Measurements from ENCODE around the gene GPX4. TPM values are rescaled to one million over a fixed set of nuclear protein-coding genes. Genes with fewer than 3 reads are reported as not detected.

GPX4 gene
- total and polyA plus RNA-seq, 2 donors (not counting 1 experiment from before 2014, with no cell fraction given): 213 to 317 TPM

DNA sequence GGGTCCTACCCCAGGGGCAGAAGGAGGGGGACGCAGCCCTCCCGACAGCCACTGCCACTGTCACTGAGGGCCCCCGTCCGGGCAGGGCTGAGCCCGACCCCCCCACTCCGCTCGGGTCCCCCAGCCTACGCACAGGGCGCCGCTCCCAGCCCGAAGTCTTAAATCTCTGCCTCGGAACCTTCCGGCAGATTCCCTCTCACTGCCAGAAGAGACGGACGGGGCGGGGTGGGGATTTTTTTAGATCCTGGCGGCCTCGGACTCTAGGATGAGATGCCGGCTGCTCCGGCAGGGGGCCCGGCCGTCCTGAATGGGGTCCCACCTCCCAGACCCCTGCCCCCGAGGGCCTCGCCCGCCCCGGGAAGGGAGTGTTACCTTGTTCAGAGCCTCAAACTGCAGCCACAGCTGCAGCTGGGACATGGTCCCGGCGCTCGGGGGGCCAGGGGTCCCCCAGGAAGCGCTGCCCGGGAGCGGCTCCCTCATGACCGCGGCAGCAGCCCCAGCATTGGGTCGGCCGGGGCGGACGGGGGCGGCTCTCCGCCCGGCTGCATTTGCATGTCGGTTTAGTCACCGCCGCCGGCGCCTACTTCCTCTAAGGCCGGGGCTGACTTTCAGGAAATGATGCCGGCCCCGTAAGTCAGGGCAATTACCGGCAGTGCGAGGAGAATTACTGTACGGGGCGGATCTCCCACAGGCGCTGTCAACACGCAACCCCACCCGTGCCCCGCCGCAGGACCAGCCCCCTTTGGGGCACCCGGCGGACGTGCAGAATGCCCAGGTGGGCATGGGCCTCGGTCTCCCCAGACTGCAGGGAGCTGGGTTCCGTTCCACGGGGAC is 28.1 kb downstream of the GPX4 start:
- no peaks in the 10 kb centered on the region for H3K27me3 Mint-ChIP-seq
- no peaks in the 10 kb centered on the region for H3K9me3 Mint-ChIP-seq (ENCODE audit: insufficient read depth)
- peak overlapping the region; percentile 90 for H3K4me3 Mint-ChIP-seq
- peaks cover 42 to 58% of the 10 kb centered on the region in 2 donors for H3K4me1 ChIP-seq (ENCODE audit: control insufficient read depth in 2 of 2, insufficient read depth in 2 of 2, low read length in 2 of 2)
- intact Hi-C loops (cut with micrococcal nuclease): loop anchor here (1.0 to 5.0 kb wide), 4 partner anchors 19 to 109 kb away; partner anchors contain the start of genes ATP5F1D and SBNO2
- ChIA-PET CTCF (interaction anchor here (0.8 to 1.9 kb wide), 4 partner anchors 18 to 113 kb away, joined by 3 to 15 read pairs (median 5); no protein-coding TSS in a partner anchor), POLR2A (interaction anchor here (0.6 to 1.9 kb wide), 4 partner anchors 42 to 874 kb away, joined by 3 to 6 read pairs (median 4); partner anchors contain the start of genes CIRBP and SBNO2)
- peak overlapping the region; percentile 79 for H2AFZ ChIP-seq (ENCODE audit: insufficient read depth, low read depth, low read length, poor library complexity, severe bottlenecking)
- ATAC-seq (ENCODE audit: low read depth): peak; percentile 73
- H3K9me3 ChIP-seq (ENCODE audit: control extremely low read depth in 1 of 3, control insufficient read depth in 2 of 3, insufficient read depth in 1 of 3, low read length in 2 of 3): peaks cover 0 to 5% (median 0%) of the 10 kb centered on the region in 3 donors
- peaks cover 0 to 10% of the 10 kb centered on the region in 2 experiments for H3K36me3 ChIP-seq (replicated peaks in 1 of 2; ENCODE audit: control extremely low read depth in 1 of 2, control insufficient read depth in 1 of 2, extremely low read depth in 1 of 2, insufficient read depth in 2 of 2, low read length in 1 of 2)
- H3K79me2 ChIP-seq (ENCODE audit: control insufficient read depth, insufficient read depth, low read length): peaks cover 83% of the 10 kb centered on the region
- TF ChIP-seq, protein P1, sequence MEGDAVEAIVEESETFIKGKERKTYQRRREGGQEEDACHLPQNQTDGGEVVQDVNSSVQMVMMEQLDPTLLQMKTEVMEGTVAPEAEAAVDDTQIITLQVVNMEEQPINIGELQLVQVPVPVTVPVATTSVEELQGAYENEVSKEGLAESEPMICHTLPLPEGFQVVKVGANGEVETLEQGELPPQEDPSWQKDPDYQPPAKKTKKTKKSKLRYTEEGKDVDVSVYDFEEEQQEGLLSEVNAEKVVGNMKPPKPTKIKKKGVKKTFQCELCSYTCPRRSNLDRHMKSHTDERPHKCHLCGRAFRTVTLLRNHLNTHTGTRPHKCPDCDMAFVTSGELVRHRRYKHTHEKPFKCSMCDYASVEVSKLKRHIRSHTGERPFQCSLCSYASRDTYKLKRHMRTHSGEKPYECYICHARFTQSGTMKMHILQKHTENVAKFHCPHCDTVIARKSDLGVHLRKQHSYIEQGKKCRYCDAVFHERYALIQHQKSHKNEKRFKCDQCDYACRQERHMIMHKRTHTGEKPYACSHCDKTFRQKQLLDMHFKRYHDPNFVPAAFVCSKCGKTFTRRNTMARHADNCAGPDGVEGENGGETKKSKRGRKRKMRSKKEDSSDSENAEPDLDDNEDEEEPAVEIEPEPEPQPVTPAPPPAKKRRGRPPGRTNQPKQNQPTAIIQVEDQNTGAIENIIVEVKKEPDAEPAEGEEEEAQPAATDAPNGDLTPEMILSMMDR (IDR thresholded peaks at IDR 0.05): no peak
- TF ChIP-seq EZH2 (IDR thresholded peaks at IDR 0.05; ENCODE audit: borderline replicate concordance, insufficient read depth, low read depth, low read length, poor library complexity, severe bottlenecking): no peak
- peak overlapping the region; percentile 93 for H3K27ac Mint-ChIP-seq
- peaks cover 58% of the 10 kb centered on the region for H4K20me1 ChIP-seq (ENCODE audit: control insufficient read depth, insufficient read depth, low read length, poor library complexity, severe bottlenecking)
- DNase-seq: peak; percentile 91
- under 1% methylated on average over 60 of the region's 64 CpGs for WGBS (ENCODE audit: insufficient coverage)
- H3K4me1 Mint-ChIP-seq: peaks cover 38% of the 10 kb centered on the region
- peak overlapping the region; percentile 95 for H3K4me2 ChIP-seq (replicated peaks; ENCODE audit: low read depth, low read length, poor library complexity, severe bottlenecking)
- H3K27ac ChIP-seq (ENCODE audit: low read length in 2 of 2): peak overlapping the region; percentile 78 to 89
- H3K4me3 ChIP-seq (ENCODE audit: control extremely low read depth in 1 of 5, extremely low read depth in 1 of 5, insufficient read depth in 1 of 5, low read depth in 2 of 5, low read length in 4 of 5): peak overlapping the region; percentile 41 to 92 (median 78)
- no peaks in the 10 kb centered on the region for H3K27me3 ChIP-seq (replicated peaks in 1 of 4; ENCODE audit: control extremely low read depth in 1 of 4, control insufficient read depth in 3 of 4, insufficient read depth in 4 of 4, low read length in 3 of 4)
- peak overlapping the region; percentile 87 for H3K9ac ChIP-seq (ENCODE audit: low read length)
